NCI-H2081 treated with DMSO at 0.1 percent for 48 hours (cell line): Measurements from ENCODE around the gene PPP3R1.

Experiments used
- DNase-seq: peaks from one replicate; lab custom pipeline; 2025; lab: John Stamatoyannopoulos, UW

Gene PPP3R1

DNA sequence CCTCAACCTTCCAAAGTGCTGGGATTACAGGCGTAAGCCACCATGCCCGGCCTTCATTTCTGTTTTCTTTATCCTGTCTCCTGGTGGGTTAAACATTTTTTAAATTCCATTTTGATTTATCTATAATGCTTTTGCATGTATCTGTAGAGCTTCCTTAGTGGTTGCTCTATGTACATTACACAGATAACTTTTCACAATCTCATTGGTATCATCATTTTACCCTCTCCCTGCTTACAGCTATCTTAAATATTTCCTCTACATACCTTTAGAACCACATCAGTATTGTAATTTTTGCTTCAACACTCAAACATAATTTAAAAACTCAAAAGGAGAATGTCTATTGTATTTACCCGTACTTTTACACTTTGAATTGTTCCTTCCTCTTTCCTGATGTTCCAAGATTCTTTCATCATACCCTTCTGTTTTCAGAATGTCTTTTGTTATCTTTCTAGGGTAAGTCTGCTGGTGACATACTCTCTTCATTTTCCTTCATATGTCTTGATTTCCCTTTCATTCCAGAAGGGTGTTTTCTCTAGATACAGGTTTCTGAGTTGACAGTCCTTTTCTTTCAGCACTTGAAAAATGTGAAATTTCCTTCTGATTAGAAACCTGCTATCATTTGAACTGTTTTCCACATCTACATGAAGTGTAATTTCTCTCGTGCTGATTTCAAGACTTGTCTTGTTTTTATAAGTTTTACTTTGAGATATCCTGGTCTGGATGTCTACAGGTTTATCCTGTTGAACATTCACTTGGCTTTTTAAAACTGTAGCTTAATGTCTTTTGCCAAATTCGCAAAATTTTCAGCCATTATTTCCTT is 21.9 kb downstream of the PPP3R1 start:
- DNase-seq: no peak

DNA sequence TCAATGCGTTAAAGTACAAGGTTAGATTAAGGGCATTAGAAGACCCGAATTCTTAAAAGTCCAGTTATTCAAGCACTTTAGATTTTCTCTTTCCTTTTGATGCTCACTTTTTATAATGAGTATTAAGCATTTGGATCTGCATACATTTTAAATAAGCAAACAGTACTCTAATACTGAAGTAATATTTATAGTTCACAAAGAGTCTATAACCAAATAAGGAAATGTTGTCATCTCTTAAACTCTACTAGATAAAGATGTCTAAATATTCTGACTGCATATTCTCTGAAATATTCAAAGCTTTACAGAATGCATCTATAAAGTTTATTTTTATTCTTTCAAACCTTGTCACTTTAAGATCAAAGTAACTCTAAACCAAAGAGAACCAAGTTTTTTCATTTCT is 25.5 kb downstream of the PPP3R1 start:
- DNase-seq: no peak

DNA sequence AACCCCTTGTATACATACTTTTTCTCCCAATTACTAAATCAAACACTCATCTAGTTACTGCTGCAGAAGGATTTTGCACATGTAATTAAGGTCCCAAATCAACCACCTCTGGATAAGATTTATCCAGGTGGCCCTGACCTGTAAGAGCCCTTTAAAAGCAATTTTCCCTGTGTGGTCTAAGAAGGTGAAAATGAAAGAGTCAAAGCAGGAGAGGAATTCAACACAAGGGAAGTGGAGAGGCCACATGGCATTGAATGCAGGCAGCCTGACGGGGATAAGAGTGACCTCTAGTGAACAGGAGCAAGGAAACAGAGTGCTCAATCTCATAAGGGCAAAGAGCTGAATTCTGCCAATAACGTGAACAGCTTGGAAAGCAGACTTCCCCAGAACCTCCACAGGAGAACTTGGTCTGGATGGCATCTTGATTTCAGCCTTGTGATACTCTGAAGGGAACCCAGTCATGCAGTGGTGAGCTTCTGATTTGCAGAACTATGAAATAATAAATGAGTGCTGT is 27.2 kb downstream of the PPP3R1 start:
- no peak for DNase-seq

DNA sequence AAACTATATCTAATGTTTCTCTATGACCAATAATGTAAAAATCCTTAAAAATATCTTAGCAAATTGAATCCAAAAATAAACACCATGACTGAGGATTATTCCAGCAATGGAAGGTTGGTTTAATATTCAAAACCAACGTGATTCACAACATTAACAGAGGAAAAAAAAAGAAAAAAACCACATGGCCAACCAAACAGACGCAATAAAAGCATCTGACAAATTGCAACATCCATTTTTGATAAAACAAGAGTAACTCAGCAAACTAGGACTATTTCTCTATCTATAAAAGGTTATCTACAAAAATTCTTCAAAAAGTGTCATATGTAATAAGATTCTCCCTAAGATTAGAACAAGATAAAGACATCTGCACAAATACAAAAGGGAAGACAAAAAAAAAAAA is 28.9 kb downstream of the PPP3R1 start:
- no peak for DNase-seq

DNA sequence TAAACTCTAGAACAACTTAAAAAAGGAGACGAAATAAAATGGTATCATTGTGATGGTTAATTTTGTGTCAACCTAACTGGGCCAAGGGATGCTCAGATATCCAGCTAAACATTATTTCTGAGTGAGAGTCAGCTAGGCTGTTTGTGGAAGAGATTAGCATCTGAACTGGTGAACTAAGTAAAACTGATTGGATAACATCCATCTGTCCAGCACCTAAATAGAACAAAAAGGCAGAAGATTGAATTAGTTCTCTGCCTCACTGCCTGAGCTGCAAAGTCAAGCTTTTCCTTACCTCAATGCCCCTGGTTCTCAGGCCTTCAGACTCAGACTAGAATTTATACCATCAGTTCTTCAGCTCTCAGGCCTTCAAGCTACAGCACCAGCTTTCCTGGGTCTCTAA is 30.0 kb downstream of the PPP3R1 start:
- DNase-seq: no peak

DNA sequence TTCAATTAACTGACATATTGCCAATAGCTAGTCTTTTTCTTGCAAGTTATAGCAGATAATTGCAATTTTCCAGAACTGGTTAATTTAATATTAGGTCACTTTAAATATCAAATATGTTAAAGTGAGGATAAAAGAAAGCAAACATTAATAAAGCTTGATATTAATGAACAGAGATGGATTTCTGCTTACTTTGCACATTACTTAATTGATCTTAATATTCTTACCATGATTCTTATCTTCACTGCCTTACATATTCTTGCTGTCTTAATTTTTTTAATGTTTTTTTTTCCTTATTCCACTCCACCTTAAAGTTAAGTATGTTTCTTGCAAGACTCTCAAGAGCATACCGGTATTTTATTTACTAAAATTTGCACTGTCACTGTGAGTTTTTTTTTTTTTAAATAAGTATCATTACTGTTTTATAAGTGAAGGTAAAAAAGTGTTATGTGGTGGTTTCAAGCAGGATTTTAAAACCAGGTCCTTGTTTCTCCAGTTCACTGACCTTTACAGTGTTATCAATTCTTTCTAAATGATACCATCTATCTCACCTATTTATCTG is 33.9 kb downstream of the PPP3R1 start:
- DNase-seq: no peak

DNA sequence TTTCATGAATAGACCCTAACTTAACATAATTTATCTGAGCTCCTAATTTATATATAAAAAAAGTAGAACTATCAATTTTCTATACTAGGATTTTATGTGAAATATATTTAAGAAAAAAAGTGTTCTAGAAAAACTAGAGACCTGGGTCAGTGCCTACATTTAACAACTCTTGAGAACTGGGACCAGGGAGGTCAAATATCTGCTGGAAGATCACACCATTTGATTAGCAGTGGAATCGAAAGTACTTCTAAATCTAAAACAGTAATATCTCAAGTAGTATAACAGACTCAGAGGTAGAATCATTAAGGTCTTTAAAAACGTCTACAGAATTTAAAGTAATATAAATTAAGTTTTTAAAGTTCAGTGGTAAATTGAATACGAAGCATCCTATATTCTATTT is 34.6 kb downstream of the PPP3R1 start:
- no peak for DNase-seq

DNA sequence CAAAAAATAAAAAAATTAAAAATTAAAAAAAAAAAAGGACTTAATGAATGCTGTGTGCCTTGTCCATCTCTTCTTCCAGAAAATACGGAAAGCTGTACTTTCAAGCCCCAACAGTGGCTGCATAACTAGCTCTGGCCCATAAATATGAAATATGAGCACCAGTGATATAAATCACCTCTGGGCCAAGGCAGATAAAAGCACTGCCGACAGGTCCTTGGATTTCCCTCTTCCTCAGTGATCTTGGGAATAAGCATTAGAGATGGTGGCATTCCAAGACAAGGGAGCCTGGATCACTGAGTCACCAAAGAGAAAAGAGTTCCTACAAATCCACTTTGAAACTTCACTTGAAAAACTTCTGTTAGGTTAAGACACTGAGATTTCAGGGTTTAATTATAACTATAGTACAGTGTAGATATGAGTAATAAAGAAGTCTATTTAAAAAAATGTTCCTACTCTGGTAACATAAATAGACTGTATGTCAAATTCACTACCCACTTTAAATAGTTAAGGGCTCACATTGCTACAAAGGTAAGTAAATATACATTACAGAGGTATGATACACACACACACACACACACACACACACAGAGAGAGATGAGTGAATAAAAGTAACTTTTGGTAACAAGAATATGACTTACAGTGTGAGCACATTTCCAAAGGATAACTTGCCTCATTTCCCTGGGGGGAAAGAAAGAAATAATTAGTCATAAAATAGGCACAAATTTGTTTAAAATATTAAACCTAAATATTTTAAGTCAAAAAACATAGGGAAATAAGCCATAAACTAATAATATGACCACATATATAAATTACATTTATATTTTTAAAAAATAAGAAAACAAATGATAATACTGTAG is 35.6 kb downstream of the PPP3R1 start:
- no peak for DNase-seq

DNA sequence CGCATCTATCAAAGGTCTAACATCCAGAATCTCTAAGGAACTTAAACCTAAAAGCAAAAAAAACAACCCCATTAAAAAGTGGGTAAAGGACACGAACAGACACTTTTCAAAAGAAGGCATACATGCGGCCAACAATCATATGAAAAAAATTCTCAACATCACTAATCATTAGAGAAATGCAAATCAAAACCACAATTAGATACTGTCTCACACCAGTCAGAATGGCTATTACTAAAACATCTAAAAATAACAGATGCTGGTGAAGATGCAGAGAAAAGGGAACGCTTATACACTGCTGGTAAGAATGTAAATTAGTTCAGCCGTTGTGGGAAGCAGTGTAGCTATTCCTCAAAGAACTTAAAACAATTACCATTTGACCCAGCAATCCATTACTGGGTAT is 38.0 kb downstream of the PPP3R1 start:
- no peak for DNase-seq

DNA sequence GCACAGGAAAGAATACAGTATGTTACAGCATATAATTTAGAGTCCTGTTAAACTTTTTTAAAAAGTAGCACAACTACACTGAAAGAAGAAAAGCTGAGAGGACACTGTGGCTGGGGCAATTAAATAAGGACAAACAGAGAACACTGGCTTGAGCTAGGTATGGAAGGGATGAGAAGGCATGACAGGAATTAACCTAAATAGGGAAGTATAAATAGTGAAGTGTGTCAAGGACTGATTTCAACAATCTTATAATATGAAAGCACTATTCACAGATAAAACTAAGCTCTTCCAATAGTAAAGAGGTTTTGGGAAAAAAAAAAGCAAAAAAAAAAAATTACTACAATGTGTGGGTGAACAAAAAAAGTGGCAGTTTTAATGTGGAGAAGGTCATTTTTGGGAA is 45.5 kb downstream of the PPP3R1 start:
- no peak for DNase-seq

DNA sequence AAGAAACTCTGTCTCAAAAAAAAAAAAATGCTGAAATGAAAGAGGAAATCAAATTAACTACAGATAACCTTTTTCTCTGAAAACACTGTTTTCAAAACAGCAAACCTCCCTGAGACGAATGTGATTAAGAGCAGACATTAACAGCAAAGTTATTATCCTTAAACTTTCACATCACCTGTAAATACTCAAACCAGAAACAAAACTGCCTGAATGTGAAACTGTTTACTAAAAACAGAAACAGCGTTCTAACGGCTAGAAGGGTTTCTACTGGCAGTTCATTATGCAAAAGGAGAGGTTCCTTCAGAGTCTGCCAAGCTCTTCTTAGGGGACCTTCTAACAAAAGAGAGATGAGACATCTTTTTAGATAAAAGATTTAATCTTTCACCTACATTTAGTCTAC is 48.7 kb downstream of the PPP3R1 start:
- DNase-seq: no peak

DNA sequence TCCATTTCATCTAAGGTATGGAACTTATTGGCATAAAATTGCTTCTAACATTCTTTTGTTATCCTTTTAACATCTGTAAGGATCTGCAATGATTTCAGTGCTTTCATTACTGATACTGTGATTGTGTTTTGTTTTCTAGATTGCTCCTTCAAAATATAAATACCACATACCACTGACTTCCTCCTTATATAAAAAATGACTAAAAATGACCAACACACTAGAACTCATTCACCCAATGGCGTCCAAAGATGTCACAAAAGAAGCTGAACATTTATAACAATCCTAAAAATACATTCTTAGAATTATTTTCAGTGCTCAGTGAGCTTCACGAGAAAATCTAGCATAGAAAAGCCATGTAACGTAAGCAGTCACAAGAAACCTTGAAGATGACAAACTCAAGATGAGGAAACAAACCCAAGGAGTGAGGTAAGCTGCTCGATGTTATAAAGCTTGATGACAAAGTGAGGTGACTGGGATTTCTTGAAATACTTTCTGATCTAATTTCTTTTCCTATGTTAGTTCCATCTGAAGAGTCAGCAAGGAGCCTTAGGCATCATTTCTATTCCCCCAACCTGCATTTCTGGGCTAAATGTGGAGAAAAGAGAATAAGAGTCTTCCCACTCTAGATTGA is 52.1 kb downstream of the PPP3R1 start:
- no peak for DNase-seq

DNA sequence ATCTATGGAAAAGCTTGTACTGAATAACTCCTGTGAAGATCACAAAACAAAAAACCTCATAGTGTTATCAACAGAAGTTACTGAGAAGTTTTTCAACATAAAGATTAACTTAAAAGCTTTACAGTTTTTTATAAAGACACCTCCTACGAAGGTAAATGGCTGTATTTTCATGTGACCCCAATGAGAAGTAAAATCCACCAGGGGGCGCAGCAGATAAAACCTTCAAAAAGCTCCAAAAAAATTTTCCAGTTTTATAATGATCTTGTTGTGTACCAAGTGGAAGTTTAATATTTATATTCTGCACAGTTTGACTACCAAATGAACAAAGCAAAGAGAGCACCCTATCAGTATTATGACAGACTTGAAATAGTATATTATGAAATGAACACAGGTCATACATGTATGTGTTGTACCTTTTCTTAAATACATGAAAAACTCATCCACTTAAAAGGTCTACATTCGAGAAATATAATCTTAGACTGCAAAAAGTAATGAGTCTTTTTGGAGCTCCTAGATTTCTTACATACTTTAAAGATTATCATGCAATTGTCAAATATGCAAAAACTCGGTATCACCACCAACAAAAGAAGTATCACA is 56.1 kb downstream of the PPP3R1 start:
- DNase-seq: no peak

DNA sequence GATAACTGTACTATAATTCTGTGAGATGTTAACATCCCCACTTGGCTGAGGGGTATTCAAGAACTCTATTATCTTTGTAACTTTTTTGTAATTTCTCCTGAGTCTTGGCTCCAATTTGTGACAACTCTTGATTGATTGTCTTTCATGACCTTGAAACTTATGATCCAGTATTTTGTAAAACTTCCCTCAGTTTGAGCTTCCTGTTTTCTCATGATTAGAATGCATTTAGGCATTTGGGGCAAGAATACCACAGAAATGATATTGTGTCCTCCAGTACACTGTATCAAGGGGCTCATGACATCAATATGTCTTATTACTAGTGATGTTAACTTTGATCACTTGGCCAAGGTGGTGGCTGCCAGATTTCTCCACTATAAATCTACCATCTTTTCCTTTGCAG is 57.2 kb downstream of the PPP3R1 start:
- DNase-seq: no peak

DNA sequence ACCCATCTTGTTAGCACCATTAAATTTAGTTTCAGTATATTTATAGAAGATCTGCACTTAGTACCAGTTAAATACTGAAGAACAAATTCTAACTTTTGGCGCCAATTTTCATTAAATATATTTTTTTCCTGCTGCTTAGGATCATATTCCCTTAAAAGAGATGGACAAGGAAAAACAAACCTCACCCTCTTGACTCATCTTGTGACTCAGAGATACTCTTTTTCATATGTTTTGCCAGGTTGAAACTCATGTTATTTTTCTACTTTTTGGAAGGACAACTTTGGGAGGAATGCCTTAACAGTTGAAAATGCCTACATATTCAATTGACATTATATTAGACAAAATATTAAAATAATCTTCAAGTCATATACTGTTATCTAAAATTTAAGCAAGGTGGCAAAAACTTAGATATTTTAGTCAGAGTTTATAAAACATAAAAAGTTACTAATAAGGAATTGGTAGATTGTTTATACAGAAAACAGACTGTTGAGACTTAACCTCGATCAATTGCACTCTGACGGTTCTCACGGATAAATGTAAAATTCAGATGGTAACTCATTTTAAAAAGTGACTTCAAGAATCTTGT is 58.5 kb downstream of the PPP3R1 start:
- no peak for DNase-seq

DNA sequence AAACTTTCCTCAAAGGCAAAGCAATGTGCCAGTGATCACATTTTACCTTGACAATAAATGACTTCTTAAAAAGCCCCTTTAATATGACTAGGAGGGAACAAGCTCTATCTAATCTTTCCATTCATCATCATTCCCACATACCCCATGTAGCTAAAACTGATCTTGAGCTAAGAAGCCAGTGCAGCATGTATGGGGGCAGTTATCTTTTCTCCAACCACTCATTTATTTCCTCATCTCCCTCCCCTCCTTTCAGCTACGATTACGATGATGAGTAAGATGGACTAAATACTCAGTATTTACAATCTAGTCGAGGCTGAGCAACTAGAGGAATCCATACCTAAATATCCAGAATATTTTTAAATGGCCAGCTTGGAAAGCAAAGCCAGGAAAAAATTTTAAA is 59.2 kb downstream of the PPP3R1 start:
- DNase-seq: no peak

DNA sequence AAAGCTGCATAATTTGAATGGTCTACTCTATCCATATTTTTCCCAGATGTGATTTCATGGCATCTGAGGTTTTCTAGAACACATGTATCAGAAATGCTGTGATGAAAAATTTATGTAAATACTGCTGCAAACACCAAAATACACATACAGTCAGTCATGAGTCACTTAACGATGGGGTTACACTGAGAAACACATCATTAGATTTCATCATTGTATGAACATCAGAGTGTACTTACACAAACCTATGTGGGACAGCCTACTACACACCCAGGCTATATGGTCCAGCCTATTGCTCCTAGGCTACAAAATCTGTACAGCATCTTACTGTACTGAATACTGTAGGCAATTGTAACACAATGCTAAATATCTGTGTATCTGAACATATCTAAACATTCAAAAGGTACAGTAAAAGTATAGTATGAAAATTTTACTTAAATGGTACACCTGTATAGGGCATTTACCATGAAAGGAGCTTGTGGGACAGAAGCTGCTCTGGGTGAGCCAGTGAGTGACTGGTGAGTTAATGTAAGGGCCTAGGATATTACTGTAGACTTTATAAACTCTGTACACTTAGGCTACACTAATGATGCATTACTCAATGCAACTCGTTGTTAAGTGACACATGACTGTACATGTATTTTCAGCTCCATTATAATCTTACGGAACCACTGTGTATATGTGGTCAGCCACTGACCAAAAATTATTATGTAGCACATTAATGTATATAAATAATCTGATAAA is 61.2 kb downstream of the PPP3R1 start:
- no peak for DNase-seq

DNA sequence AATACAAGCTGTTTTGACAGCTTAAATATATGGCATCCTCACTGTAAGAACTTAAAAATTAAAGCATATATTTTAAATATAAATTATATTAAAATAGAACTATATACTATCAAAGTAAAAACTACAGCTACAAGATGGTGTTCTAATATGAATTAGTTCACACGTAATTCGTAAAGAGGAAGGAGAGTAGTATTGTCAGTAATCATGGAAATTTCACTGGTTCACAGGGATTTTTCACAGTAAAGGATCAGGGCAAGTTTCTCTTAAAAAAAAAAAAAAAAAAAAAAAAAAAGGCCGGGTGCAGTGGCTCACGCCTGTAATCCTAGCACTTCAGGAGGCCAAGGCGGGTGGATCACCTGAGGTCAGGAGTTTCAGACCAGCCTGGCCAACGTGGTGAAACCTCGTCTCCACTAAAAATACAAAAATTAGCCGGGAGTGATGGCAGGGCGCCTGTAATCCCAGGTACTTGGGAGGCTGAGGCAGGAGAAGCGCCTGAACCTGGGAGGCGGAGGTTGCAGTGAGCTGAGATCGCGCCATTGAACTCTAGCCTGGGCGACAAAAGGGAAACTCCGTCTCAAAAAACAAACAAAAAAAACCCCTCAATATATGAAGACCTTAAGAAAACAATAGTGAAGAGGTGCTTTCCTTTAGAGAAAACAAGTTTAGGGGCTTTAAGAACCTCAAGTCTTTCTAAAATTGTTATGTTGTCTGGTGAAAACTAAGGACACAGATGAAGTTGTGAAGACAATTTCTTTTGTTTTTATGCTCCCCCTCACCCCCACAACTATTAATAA is 62.1 kb downstream of the PPP3R1 start:
- no peak for DNase-seq

DNA sequence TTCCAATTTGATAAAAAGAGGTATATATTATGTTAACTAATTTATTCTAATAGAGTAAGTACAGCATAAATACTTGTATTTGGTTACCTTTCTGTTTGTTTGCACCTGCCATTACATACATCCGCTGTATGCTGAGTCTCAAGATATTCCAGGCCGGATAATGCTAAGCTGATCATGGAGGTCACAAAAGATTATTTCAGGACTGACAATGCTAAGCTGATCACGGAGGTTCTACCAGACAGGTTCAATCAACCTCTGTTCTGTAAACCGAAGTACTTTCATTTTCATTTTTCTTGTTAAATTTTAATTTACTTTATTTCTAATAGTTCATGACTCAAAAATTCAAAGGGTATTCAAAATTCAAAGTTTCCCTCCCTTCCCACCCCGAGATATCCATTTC is 63.5 kb downstream of the PPP3R1 start:
- no peak for DNase-seq

DNA sequence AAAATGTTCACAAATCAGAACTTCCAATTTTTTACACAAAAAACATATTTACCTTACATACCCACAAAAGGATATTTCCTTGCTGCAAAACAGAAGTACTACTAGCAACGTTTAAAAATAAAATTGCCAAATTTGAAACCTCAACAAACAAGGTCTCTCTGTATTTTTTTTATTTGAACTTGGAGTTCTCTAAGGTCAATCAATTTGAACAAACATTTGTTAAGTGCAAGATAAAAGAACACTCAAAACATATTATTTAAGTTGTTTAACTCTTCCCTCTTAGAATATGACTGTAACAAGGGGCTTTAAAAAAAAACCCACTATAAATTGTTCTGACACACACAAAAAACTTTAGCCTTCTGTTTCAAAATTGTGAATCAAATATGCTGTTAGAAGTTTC is 65.0 kb downstream of the PPP3R1 start:
- DNase-seq: no peak
